C4-2B (cell line): Measurements from ENCODE around the gene PTGDS.

ENCODE experiments used
- ZFX ChIP-seq: fragments of 450-650 bp; IDR thresholded peaks from 2 replicates; pipeline ENCODE4 v1.6.1; 2017
- TF ChIP-seq, protein P1 (sequence below): fragments of 450-650 bp; conservative IDR thresholded peaks from 2 replicates; pipeline ENCODE4 v1.5.1; 2017; ENCODE audit warnings: mild to moderate bottlenecking

DNA sequence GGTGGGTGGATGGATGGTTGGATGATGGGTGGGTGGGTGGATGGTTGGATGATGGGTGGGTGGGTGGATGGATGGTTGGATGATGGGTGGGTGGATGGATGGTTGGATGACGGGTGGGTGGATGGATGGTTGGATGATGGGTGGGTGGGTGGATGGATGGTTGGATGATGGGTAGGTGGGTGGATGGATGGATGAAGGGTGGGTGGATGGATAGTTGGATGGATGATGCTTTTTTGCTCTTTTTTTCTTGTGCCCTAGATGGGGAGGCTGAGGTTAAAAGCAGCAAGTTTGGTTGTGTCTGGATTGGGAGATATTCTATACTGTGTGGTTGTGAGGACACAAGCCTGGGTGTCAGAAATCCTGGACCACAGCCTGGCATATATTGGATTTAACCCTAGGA is 19.8 kb upstream of the PTGDS start:
- TF ChIP-seq, protein P1, sequence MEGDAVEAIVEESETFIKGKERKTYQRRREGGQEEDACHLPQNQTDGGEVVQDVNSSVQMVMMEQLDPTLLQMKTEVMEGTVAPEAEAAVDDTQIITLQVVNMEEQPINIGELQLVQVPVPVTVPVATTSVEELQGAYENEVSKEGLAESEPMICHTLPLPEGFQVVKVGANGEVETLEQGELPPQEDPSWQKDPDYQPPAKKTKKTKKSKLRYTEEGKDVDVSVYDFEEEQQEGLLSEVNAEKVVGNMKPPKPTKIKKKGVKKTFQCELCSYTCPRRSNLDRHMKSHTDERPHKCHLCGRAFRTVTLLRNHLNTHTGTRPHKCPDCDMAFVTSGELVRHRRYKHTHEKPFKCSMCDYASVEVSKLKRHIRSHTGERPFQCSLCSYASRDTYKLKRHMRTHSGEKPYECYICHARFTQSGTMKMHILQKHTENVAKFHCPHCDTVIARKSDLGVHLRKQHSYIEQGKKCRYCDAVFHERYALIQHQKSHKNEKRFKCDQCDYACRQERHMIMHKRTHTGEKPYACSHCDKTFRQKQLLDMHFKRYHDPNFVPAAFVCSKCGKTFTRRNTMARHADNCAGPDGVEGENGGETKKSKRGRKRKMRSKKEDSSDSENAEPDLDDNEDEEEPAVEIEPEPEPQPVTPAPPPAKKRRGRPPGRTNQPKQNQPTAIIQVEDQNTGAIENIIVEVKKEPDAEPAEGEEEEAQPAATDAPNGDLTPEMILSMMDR = no peak
- no peak for TF ChIP-seq ZFX
